GF-D8 (cell line): ENCODE data around the gene SEPTIN7.

Experiments
- DNase-seq: peaks from one replicate; lab custom pipeline; 2025; lab: John Stamatoyannopoulos, UW

Gene SEPTIN7

DNA sequence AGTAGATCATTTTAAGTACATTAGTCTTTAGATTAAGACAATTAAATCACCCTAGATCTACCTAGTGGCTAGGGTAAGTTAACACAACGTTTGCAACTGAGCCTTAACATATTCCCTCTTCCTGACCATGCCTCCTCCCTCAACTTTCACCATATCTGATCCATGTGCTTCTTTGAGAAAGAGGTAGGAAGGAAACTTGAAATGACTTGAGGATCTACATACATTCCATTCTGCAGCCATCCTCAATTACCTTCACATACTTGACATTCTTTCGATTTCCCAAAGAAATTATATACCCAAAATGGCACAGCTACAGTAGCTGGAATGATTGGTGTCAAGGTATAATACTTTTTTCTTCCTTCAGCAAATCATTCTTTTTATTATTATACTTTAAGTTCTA lies 12.9 kb upstream of the SEPTIN7 start:
- no peak for DNase-seq

DNA sequence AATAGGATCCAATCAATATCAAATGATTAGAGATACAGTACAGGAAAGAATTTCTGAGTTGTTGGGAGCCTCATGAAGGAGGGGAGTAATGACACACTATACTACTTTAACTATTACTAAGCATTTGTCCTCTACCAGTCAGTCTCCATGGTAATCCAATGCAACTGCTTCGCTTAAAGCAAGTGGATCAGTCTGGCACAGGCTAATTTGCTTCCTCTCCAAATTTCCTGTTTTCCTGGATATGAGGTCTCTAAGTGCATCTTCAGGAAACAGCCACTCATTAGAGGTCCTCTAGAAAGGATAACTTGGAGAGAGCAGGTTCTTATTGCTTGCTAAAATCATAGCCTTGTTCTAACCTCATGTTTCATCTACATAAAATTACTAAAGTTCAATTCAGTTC lies 8.4 kb upstream of the SEPTIN7 start:
- DNase-seq, result no peak

DNA sequence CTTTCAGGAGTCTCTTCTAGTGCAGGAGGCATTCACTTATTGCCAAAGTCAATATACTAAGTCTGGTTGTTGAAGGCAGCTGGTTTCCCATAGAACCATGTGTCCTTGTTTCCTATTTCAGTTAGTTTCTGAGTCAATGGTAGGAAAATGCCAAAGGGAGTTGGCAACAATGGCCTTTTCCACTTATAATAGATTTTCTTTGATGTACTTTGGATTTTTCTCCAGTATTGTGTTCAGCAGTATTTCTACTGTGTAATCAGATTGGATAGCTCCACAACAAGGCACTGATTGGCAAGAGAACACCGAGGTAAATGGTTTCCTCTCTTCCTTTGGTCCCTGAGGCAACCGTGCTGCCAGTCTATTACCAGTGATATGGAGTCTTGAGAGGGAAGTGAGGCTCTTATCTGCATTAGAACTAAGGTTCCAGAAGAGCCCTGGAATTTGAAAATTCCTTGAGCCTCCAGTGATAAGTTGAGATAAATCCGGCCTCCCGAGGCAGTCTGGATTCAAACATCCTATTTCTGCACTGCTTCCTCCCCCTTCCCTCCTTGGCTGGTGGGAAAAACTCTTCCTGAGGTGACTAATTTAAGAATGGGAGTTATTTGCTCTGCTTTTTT lies 7.9 kb upstream of the SEPTIN7 start:
- no peak for DNase-seq

DNA sequence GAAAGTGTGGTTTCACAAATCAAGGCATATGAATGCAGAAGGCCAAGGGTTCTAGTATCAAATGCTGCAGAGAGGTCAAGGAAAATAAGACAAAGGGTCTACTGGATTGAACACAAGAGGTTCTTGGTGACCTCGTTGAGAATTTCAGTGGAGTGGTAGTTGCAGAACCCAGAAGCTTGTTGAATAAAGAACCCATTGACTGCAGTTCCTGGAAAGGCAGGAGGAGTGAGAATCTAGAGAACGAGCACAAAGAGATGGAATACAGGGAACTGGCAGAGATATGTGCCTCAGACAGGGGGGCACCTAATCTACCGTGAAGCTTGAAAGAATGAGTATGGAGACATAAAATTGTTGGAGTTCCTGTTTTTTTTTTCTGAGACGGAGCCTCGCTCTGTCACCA lies 3.5 kb upstream of the SEPTIN7 start:
- DNase-seq, result no peak

DNA sequence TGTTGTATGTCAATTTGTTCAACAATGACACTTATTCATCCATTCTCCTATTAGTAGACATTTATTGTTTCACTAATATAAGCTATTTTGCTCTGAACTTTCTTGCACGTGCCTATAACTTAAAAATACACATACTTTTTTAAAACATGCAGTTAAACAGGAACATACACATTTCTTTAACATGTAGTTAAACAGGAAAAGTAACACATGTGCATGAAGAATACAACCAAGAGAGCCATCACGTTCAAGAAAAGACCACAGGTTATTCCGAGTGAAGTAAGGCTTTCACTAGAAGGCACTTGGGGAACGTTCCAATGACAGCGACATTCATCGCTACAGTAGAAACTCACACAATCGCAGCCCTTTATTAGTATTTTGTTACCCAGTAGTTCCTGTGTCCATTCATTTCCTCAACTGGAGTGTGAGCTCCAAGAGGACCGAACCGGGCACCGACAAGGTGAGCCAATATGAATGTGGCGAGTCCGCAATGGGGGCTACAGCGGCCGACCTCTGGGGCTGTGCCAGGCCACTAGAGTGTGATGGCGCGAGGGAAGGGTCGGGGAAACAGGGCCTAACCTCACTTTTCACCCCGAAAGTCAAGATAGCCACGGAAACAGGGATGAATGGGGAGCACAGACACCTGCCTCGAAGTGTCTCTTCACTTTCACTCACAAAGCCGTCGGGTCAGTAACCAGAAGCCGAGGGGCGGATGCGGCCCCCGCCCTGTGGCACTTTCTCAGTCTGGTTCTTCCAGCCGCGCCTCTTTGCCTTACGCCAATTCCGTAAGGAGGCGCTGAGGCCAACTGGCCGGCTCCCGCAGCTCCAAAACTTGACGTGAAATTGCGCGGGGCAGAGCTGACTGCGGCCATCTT lies 775 bp upstream of the SEPTIN7 start:
- peak; percentile 92 for DNase-seq

DNA sequence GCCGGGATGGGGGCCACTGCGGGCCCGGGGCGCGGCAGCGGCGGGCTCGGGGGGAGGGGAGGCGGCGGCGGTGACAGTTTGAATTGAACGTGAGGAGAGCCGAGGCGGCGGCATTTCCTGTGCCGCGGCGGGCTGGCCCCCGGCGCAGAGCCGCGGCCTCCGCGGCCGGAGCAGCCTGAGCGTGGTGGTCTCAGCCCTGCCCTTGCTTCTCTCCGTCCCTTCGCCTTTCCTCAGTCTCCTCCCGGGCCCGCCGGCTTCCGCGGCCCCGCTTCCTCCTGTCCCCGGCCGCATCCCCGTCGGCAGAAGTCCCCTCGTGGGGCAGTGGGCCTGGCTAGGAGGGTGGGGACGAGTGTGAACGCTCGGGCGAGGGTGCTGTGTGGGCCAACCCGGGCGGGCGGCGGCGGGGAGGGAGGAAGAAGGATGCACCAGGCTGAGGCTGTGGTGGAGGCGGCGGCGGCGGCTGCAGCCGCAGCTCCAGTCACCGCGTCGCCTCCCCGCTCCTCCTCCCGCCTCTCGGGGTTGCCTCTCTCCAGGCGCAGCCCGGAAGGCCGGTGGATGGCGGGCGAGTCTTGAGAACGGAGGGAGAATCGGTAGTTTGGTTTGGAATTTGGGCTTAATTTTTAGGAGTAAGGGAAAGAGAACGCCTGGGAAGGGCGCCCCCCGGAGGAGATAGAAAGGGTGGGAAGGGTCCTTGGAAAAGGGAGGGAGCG lies 690 bp downstream of the SEPTIN7 start:
- DNase-seq, result peak; percentile 56

DNA sequence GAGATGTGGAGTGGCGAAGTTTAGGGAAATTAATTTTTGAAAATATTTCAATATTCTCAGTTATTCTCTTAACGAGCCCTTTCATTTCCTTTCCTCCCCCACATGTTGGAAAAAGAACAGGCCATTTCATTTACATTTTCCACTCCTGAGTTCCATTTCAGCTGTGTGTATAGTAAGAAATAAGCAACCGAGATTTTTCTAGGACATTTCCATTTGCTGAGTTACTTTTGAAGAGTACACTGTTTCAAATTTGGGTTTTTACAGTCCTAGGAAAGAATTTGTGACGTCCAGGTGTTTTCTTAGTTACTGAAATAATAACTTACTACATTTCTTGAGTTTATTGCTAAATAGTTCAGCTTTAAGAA lies 1.2 kb downstream of the SEPTIN7 start:
- DNase-seq, result no peak

DNA sequence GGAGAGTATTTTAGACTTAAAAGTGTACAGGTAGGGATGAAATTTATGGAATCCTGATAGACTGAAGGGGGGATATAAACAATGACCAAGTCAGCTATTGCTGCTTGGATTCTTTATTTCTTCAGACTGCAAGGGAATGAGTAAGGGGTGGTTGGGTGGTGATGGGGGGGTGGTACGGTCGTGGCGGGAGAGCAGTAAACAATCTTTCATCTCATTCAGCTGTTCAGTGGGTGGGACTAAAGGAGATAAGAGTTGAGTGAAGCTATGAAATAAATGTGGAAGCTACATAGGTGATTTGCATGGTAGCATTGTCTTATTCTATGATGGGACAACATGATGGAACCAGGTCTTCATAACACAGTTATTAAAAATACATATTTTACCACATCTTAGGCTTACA lies 1.8 kb downstream of the SEPTIN7 start:
- DNase-seq, result no peak

DNA sequence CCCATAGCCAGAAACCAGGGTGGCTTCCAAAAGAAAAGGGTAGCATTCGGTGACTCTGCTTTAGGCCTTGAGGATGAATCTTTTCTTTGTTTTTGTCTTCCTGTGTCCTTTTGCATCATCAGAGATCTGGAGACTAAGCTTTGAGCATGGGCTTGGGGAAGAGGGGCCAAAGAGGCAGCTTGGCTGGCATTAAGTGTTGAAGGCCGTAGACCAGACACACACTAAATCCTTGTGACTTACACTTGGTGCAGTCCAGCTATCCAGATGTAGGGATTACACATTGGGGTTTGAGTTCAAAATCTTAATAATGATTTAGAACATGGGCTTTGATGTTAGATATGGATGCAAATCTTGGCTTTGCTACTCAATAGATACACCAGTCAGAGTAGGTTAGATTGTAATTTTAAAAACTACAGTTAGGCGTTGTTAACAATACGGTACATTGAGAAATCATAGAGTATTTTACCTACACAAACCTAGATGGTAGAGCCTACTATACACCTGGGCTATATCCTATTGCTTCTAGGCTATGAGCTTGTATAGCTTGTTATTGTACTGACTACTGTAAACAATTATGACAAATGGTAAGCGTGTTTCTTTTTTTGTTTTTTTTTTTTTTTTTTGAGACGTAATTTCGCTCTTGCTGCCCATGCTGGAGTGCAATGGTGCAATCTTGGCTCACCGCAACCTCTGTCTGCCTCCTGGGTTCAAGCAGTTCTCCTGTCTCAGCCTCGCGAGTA lies 3.5 kb downstream of the SEPTIN7 start:
- no peak for DNase-seq

DNA sequence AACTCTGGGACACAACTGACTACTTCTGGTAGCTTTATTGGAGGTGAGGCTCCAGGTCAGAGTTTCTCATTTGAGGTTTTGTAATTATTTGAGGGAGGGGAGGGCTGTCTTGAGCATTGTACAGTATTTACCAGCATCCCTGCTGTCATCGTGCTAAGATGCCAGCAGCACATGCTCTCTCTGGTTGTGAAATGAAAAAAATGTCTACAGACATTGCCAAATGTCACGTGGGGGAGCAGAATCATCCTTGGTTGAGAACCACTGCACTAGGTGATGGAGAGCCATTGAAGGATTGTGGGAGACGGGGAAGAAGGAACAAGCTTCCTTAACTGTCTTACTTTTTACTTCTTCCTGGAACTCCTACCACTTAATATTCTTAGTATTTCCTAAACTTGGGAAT lies 5.0 kb downstream of the SEPTIN7 start:
- no peak for DNase-seq

DNA sequence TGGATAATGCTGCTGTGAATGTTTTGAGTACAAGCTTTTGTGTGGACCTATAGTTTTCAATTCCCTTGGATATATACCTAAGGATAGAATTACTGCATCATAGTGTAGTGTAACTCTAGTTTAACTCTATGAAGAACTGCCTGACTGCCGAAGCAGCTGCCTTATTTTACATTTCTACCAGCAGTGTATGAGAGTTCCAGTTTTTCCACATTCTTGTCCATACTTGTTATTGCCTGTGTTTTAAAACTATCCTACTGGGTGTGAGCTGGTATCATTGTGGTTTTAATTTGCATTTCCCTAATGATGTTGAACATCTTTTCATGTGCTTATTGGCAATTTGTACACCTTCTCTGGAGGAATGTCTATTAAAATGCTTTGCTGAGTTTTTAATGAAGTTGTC lies 15.7 kb downstream of the SEPTIN7 start:
- DNase-seq, result no peak

DNA sequence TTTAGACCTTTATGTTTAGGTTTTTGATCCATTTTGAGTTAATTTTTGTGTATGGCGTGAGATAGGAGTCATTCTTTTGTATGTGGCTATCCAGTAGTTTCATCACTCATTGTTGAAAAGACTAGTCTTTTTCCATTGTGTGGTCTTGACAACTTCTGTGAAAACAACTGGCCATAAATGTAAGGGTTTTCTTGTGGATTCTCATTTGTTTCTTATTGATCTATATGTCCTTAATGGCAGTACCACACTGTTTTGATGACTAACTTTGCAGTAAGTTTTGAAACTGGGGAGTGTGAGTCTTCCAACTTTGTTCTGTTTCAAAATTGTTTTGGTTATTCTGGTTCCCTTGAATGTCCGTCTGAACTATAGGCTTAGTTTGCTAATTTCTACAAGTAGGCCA lies 16.3 kb downstream of the SEPTIN7 start:
- no peak for DNase-seq

DNA sequence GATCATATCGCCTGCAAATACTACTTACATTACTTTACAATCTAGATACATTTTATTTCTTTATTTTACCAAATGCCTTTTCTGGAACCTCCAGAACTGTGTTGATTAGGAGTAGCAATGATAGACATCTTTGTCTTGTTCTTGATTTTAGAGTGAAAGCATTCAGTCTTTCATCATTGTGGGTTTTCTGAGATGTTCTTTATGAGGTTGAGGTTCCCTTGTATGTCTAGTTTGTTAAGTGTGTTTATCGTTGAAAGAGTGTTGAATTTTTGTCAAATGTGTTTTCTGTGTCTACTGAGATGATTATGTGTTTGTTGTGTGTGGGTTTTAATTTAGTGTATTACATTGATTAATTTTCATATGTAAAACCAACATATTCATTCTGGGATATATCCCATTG lies 17.1 kb downstream of the SEPTIN7 start:
- DNase-seq, result no peak

DNA sequence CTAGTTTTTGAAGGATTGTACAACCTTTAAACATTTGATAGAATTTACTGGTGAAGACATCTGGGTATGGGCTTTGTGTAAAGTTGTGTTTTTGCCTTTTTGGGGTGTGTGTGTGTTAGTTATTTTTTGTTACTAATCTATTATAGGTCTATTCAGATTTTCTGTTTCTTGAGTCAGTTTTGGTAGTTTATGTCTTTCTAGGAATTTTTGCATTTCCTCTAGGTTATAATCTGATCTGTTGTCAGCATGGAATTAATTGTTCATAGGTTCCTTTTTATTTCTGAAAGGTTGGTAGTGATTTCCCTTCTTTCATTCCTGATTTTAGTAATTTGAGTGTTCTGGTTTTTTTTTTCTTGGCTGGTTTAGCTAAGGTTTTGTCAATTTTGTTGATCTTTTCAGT lies 17.7 kb downstream of the SEPTIN7 start:
- no peak for DNase-seq

DNA sequence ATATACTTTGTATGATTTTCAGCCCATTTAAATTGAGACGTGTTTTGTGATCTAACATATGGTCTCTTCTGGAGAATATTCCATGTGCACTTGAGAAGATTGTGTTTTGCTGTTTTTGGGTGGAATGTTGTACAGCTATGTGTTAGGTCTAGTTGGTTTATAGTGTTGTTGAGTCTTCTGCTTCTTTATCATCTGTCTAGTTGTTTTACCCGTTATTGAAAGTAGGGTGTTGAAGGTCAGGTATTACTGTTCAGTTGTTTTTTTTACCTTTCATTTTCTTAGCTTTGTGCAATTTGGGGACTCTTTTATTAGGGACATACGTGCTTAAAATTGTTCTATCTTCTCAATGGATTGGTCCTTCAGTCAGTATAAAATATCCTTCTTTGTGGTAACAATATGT lies 18.5 kb downstream of the SEPTIN7 start:
- no peak for DNase-seq

DNA sequence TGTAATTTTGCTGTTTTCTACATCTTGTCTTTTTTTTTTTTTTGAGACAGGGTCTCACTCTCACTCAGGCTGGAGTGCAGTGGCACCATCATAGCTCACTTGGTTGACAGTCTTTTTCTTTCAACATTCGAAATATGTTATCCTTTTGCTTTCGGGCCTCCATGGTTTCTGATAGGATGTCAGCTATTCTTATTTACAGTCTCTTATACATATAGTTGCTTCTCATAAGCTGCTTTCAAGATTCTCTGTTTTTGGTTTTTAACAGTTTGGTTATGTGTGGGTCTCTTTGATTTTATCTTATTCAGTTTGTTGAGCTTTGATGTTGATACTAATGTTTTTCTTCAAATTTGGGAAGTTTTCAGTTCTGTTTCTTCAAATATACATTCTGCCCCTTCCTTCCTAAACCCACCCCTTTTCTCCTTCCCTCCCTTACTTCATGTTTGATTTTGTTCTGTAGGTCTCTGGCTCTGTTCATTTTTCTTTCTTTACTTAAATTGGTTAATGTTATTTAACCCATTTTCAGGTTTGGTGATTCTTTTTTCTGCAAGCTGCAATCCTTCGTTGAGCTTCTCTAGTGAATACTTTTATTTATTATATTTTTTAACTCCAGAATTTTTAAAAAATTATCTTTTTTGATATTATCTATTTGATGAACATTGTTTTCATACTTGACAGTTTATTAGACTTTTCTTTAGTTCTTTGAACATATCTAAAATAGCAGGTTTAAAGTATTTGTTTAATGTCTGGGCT lies 19.3 kb downstream of the SEPTIN7 start:
- DNase-seq, result no peak

DNA sequence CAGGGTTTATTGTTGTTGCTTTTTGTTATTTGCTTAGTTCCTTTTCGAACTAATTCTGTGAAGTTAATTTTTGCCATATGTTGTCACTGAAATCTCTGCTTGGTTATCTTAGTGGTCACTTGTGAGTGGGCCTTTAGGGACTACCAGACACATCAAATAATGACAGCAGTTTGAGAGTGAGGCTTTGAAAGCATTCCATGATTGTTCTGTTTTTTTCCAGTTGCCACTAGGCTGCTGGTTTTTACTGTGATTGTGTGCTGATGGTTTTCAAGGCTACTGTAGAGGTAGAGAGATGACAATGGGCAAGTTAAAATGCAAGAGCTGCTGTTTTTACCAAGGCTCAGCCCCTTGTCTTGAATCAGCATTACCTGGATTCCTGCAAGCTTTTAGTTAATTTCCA lies 20.0 kb downstream of the SEPTIN7 start:
- no peak for DNase-seq

DNA sequence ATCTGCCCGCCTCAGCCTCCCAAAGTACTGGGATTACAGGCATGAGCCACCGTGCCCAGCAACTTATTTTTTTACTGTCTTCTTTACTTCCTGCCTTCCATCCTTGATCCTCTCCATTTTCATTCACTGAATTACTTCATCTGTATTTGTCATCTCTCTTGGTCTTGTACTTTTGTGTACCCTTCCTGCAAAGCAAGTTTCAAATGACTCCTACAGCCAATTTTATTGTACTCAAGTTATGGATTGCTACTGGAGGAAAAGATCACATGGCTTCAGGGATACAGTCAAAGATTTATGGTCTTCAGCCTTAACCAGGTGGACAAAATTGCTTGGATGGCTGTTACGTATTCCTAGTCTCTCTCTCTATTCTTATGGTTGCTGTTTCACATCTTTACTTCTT lies 22.6 kb downstream of the SEPTIN7 start:
- no peak for DNase-seq

DNA sequence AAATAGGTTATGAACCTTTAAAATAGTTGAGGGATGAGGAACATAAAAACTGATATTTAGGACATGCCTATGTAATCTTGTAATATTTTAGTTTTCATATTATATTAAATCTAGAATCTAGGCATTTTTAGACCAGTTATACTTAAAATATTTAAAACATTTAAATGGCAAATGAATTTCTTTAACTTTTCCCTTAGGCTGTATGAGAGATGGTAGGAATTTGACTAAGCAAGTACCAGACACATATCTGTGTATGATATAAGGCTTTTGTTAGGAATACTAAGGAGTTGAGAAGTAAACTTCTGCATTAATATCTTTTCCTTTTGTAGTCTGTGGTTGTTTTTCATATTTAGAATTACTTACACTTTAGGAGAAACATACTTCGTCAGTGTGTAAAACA lies 25.1 kb downstream of the SEPTIN7 start:
- DNase-seq, result no peak

DNA sequence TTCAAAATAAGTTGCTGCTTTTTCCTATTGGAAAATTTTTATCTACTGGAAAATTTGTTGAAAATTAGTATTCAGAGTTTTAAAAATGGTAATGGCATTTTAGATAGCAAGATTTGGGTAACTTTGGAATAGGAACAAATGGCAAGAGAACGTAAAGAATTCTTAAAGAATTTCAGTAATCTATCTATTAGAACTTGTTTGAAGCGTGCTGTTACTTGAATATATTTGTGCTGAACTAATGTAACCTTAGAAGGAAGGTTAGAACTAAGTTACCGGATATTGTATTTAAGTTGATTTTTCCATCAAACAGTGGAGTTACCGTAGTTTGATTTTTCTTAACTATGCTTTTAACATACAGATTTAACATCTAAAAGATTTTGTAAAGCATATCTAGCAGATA lies 25.9 kb downstream of the SEPTIN7 start:
- no peak for DNase-seq

DNA sequence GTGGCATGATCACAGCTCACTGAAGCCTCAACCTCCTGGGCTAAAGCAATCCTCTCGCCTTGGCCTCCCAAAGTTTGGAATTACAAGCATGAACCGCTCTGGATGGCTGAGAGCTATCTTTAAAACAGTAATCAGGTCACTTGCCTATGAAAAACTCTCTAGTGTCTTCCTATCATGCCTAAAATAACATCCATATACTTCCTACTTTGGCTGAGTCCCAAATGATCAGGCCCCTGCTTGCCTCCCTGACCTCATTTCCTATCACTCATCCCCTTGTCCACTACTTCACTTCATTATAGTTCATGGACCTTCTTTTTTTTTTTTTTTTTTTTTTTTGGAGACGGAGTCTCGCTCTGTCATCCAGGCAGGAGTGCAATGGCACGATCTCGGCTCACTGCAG lies 28.0 kb downstream of the SEPTIN7 start:
- no peak for DNase-seq

DNA sequence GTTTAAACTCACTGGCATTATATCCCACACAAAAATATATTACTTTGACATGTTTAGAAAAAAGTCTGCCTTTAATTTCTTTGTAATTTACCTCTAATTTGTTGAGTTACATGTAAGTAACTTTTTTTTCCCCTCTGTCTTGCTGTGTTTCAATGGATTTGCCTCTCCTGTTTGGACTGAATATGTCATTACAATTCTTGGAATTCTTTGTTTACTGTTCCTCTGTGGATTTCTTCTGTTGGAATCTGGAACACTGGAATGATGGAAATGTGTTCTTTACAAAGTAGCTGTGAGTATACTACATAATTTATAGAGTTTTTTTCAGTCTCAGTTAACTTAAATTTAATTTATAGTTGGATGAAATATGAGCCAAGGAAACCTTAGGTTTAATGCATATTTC lies 30.4 kb downstream of the SEPTIN7 start:
- no peak for DNase-seq
